DND-41 (cell line): ENCODE results near the gene SCD.
A peak's percentile ranks its signal among the peaks of the same experiment; 100 is the strongest.
"Not testable (repeated sequence)": the region's sequence is repeated elsewhere in the genome, so short reads cannot be mapped to it uniquely, and the experiment has no call there.

Source experiments
- ATAC-seq: fragments of 200-7000 bp; cut with Tn5 transposase; 3 replicates; pipeline ENCODE4 v1.9.1; 2021; ENCODE audit warnings: low read depth; ENCODE audit not compliant: insufficient read depth
- DNase-seq: peaks from one replicate; pipeline ENCODE4 v3.0.0-alpha.2; 2020
- H2AFZ ChIP-seq: 2 replicates; pipeline ENCODE4 v1.6.0; 2012; ENCODE audit warnings: low read depth, low read length
- H3K27ac ChIP-seq: 2 replicates; pipeline ENCODE4 v1.5.1; 2012; ENCODE audit warnings: low read length, inconsistent platforms
- H3K27me3 ChIP-seq: fragments of 200-600 bp; sonication (generic); 2 replicates; pipeline ENCODE4 v1.6.0; 2012; ENCODE audit warnings: low read length, mild to moderate bottlenecking, inconsistent platforms; ENCODE audit not compliant: insufficient read depth, poor library complexity
- H3K36me3 ChIP-seq: 2 replicates; pipeline ENCODE4 v1.5.1; 2012; ENCODE audit warnings: low read length, inconsistent platforms; ENCODE audit not compliant: insufficient read depth
- H3K4me1 ChIP-seq: 2 replicates; pipeline ENCODE4 v1.5.1; 2012; ENCODE audit warnings: mild to moderate bottlenecking, low read length; ENCODE audit not compliant: insufficient read depth
- H3K4me2 ChIP-seq: 2 replicates; pipeline ENCODE4 v1.6.0; 2012; ENCODE audit warnings: mild to moderate bottlenecking, moderate library complexity, low read length, inconsistent platforms; ENCODE audit not compliant: insufficient read depth
- H3K4me3 ChIP-seq, 2 experiments: fragments of 200-600 bp in 1 of 2; shearing (Covaris generic) in 1 of 2; 2 replicates each; pipeline ENCODE4 v1.5.1; 2012 to 2016; ENCODE audit warnings: inconsistent platforms in 2 of 2, low read length in 2 of 2, mild to moderate bottlenecking in 2 of 2, low read depth in 1 of 2, moderate library complexity in 1 of 2
- H3K79me2 ChIP-seq: 2 replicates; pipeline ENCODE4 v1.6.0; 2012; ENCODE audit warnings: low read length, inconsistent platforms; ENCODE audit not compliant: insufficient read depth
- H3K9ac ChIP-seq: 2 replicates; pipeline ENCODE4 v1.6.0; 2012; ENCODE audit warnings: low read depth, mild to moderate bottlenecking, inconsistent platforms, low read length, moderate library complexity
- H3K9me3 ChIP-seq: 2 replicates; pipeline ENCODE4 v1.5.1; 2012; ENCODE audit warnings: low read length, moderate library complexity, mild to moderate bottlenecking, inconsistent platforms; ENCODE audit not compliant: insufficient read depth, severe bottlenecking
- H4K20me1 ChIP-seq: 2 replicates; pipeline ENCODE4 v1.6.0; 2012; ENCODE audit warnings: low read length; ENCODE audit not compliant: insufficient read depth
- EZH2 ChIP-seq: IDR thresholded peaks from 3 replicates; pipeline ENCODE4 v1.6.1; 2012; ENCODE audit warnings: borderline replicate concordance, low read depth, mild to moderate bottlenecking, moderate library complexity, low read length, inconsistent platforms; ENCODE audit not compliant: severe bottlenecking
- TF ChIP-seq, protein P1 (sequence below): IDR thresholded peaks from 2 replicates; pipeline ENCODE4 v1.5.1; 2012; ENCODE audit warnings: borderline replicate concordance, low read length, moderate library complexity, mild to moderate bottlenecking; ENCODE audit not compliant: poor library complexity, severe bottlenecking; ENCODE audit errors: extremely low read depth

Gene SCD

DNA sequence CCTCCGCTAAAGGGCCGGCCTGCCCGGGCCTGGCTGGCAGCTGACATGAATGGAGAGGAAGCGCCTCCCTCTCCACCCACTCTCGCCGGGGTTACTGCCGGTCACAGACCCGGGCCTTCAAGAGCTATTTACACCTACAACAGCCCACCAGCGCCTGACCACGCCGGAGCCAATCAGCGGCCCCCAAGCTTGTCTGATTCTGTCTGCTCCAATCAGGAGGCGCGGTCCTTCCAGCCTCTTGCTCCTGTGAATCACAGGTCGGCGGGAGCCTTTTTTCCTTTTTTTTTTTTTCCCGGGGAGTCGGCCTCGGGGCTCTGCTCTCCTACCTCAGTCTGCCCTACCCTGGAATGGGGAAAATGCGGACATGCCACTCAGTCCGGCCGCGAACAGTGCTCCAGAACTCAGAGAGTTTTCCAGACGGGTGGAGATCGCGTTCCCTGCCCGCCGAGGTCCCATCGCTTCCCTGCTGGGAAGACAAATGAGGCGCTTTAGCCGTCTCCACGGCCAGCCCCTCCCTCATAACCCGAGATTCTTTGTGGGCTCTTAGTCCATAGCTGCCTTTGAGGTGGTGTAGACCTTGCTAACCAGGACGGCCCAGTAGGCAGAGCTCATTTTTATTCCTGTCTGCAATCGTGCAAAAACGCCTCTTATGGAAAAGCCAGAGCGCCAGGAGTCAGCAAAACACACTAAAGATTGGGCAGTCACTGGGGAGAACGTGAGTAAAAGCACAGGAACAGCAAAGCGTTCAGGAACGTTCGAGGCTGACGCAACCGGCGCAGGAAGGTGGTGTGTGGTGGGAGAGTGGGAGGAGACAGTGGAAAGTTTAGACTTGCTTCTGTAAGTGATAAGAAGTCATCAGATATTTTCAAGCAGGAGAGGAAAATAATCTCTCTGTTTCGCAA lies 26.5 kb downstream of the SCD start:
- H2AFZ ChIP-seq = peak overlapping the region; percentile 77
- H4K20me1 ChIP-seq = no peaks in the 10 kb centered on the region
- no peaks in the 10 kb centered on the region; the same call in 1 of the 2 replicates for H3K36me3 ChIP-seq
- H3K4me2 ChIP-seq = peak overlapping the region; percentile 78
- peaks cover 64% of the 10 kb centered on the region for H3K4me1 ChIP-seq
- peak overlapping the region; percentile 38 to 75 for H3K4me3 ChIP-seq
- no peaks in the 10 kb centered on the region for H3K27me3 ChIP-seq
- peak; percentile 89 for DNase-seq
- peak overlapping the region; percentile 93 for H3K9ac ChIP-seq
- H3K27ac ChIP-seq = peak overlapping the region; percentile 97
- TF ChIP-seq, protein P1, sequence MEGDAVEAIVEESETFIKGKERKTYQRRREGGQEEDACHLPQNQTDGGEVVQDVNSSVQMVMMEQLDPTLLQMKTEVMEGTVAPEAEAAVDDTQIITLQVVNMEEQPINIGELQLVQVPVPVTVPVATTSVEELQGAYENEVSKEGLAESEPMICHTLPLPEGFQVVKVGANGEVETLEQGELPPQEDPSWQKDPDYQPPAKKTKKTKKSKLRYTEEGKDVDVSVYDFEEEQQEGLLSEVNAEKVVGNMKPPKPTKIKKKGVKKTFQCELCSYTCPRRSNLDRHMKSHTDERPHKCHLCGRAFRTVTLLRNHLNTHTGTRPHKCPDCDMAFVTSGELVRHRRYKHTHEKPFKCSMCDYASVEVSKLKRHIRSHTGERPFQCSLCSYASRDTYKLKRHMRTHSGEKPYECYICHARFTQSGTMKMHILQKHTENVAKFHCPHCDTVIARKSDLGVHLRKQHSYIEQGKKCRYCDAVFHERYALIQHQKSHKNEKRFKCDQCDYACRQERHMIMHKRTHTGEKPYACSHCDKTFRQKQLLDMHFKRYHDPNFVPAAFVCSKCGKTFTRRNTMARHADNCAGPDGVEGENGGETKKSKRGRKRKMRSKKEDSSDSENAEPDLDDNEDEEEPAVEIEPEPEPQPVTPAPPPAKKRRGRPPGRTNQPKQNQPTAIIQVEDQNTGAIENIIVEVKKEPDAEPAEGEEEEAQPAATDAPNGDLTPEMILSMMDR = no peak
- TF ChIP-seq EZH2 = no peak
- peak; percentile 92 for ATAC-seq
- H3K9me3 ChIP-seq = no peaks in the 10 kb centered on the region
- H3K79me2 ChIP-seq = peaks cover 39% of the 10 kb centered on the region

DNA sequence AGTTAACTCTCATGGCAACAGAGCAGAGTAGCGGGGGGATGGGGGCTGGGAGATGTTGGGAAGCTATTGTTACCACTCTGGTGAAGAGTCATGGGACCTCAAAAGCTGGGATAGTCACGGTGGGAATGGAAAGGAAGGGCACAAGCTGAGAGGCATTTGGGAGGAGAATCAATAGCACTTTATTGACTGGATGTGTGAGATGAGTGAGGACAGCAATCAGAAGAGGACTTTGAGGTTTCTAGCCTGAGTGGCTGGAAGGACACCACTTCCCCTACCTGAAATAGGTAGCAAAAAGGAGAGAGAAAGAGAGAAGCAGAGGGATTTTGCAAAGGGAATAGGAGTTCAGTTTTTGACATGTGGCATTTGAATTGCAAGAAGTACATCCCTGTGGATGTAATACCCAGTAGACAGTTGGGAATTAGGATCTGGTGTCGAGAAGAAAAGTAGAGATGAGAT lies 27.2 kb downstream of the SCD start:
- Histone ChIP-seq H4K20me1 (no peaks in the 10 kb centered on the region), H3K4me1 (peaks cover 64% of the 10 kb centered on the region)

DNA sequence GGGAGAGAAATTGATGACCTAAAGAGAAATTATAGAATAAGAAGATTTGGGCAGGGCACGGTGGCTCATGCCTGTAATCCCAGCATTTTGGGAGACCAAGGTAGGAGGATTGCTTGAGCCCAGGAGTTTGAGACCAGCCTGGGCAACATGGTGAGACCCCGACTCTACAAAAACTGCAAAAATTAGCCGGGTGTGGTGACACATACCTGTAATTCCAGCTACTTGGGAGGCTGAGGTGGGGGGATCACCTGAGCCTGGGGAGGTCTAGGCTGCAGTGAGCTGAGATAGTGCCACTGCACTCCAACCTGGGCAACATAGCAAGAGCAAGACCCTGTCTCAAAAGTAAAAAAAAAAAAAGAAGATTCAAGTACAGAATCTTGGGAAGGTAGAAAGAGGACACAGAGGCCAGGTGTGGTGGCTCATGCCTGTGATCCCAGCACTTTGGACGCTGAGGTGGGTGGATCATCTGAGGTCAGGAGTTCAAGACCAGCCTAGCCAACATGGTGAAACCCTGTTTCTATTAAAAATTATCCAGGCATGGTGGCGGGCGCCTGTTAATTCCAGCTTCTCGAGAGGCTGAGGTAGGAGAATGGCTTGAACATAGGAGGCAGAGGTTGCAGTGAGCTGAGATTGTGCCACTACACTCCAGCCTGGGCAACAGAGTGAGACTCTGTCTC lies 27.8 kb downstream of the SCD start:
- peaks cover 64% of the 10 kb centered on the region for H3K4me1 ChIP-seq
- peaks cover 39% of the 10 kb centered on the region for H3K79me2 ChIP-seq
- not testable (repeated sequence) for DNase-seq, H2AFZ ChIP-seq, H3K36me3 ChIP-seq, ATAC-seq, H3K27me3 ChIP-seq, H4K20me1 ChIP-seq, H3K9me3 ChIP-seq
- H3K4me2 ChIP-seq = peak overlapping the region; percentile 78
- H3K9ac ChIP-seq = peak overlapping the region; percentile 93
- peak overlapping the region; percentile 97 for H3K27ac ChIP-seq
- peak overlapping the region; percentile 38 to 75; a peak in 3 of 4 replicates for H3K4me3 ChIP-seq

More for the DNA sequence above, 27.2 kb downstream of the SCD start:
- Histone ChIP-seq H3K27ac (peak overlapping the region; percentile 97), H3K36me3 (no peaks in the 10 kb centered on the region; the same call in 1 of the 2 replicates), H3K4me2 (peak overlapping the region; percentile 78), H3K79me2 (peaks cover 39% of the 10 kb centered on the region), H2AFZ (peak overlapping the region; percentile 77), H3K9ac (peak overlapping the region; percentile 93), H3K4me3 (peak overlapping the region; percentile 38 to 75), H3K9me3 (no peaks in the 10 kb centered on the region), H3K27me3 (no peaks in the 10 kb centered on the region)
- ATAC-seq (no peak), DNase-seq (no peak)
- no peak for TF ChIP-seq EZH2
- TF ChIP-seq, protein P1 = no peak

DNA sequence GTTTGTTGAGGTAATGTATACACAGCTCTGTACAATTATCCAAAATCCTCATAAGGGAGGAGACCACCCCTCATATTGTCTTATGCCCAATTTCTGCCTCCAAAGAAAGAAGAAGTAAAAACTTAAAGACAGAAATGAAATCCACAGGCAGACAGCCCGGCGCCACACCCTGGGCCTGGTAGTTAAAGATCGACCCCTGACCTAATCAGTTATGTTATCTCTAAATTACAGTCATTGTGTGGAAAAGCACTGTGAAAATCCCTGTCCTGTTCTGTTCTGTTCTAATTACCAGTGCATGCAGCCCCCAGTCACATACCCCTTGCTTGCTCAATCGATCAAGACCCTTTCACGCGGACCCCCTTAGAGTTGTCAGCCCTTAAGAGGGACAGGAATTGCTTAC lies 29.6 kb downstream of the SCD start:
- Histone ChIP-seq H3K79me2 (peaks cover 39% of the 10 kb centered on the region), H3K4me1 (peaks cover 47% of the 10 kb centered on the region), H3K4me2 (peak overlapping the region; percentile 35; the same call in 1 of the 2 replicates)
- not testable (repeated sequence) for H3K9me3 ChIP-seq, H3K4me3 ChIP-seq, H3K27ac ChIP-seq, H4K20me1 ChIP-seq, ATAC-seq, H3K27me3 ChIP-seq, H3K9ac ChIP-seq, H2AFZ ChIP-seq, DNase-seq, H3K36me3 ChIP-seq
